Measurements from ENCODE around the gene RUFY1. TPM values are rescaled to one million over a fixed set of nuclear protein-coding genes. Genes with fewer than 3 reads are reported as not detected.
A peak's percentile ranks its signal among the peaks of the same experiment; 100 is the strongest.

Gene RUFY1
- total and polyA plus RNA-seq, 4 donors = 32.2 to 51.2 (median 48.5) TPM

DNA sequence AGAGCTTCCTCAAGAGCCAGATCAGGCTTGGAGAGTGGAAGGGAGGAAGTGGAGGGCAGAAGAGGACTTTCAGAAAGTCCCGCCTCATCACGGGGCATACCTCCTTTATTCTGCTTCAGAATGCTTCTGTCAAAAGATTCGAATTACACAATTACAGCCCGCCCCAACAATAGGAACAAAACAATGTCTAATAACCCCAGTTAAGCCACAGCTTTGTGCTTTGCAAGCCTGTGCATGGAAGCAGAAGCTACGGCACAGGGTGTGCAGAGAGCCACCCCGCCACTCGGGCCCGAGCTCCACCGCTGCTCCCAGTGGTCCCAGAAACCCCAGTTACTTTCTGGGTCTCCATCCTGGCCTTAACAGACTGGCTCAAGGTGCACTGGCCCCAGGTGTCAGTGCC lies 49.6 kb downstream of the RUFY1 start:
- Histone ChIP-seq H3K27me3 (ENCODE audit: control insufficient read depth, insufficient read depth, low read length) (no peaks in the 10 kb centered on the region), H3K4me1 (ENCODE audit: control insufficient read depth, insufficient read depth, low read length) (no peaks in the 10 kb centered on the region), H3K36me3 (ENCODE audit: control insufficient read depth, insufficient read depth, low read length) (peaks cover 92% of the 10 kb centered on the region), H3K9me3 (ENCODE audit: control insufficient read depth, insufficient read depth, low read length) (no peaks in the 10 kb centered on the region), H3K4me3 (ENCODE audit: low read depth, low read length) (no peak overlapping the region), H3K27ac (ENCODE audit: low read depth, low read length) (no peak overlapping the region)
- no peak for DNase-seq (ENCODE audit: low read depth in 4 of 6, low spot score in 6 of 6)
- WGBS (ENCODE audit: insufficient coverage) = 65% methylated on average over 5 of the region's 9 CpGs

DNA sequence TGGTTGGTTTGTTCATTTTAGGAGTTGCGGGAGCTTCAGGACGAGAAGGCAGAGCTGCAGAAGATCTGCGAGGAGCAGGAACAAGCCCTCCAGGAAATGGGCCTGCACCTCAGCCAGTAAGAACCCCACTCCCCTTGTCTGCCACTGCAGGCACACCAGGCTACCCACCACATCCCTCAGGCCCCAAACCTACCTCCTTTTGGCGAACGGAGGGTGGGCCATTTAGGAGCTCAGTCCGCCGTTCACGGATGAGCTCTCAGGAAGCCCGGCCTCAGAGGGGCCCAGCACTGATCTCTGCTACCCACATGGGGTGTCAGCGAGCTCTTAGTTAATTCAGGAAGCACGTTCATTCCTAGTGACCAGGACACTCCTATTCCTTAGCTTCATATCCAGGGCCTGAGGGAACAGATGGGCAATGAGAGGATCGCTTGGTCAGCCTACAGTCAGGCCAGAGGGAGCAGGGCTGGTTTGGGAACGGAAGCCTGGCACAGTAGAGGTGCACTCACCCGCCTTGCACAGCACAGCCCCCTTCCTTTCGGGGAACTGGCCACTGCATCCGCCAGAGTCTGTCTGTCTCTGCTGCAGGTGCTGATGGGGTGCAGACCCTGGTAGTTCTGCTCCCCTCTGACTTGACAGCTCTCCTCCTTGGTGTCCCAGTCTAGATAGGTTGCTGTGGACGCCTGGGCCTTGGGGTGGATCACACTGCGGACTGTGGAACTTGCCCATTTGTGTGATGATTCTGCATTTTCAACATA lies 51.7 kb downstream of the RUFY1 start:
- Histone ChIP-seq H3K27me3 (ENCODE audit: control insufficient read depth, insufficient read depth, low read length) (no peaks in the 10 kb centered on the region), H3K4me1 (ENCODE audit: control insufficient read depth, insufficient read depth, low read length) (peaks cover 3% of the 10 kb centered on the region), H3K4me3 (ENCODE audit: low read depth, low read length) (no peak overlapping the region), H3K9me3 (ENCODE audit: control insufficient read depth, insufficient read depth, low read length) (no peaks in the 10 kb centered on the region), H3K36me3 (ENCODE audit: control insufficient read depth, insufficient read depth, low read length) (peaks cover 96% of the 10 kb centered on the region), H3K27ac (ENCODE audit: low read depth, low read length) (no peak overlapping the region)
- WGBS (ENCODE audit: insufficient coverage) = 91% methylated on average over 14 of the region's 18 CpGs
- no peak for DNase-seq (ENCODE audit: low read depth in 4 of 6, low spot score in 6 of 6)

DNA sequence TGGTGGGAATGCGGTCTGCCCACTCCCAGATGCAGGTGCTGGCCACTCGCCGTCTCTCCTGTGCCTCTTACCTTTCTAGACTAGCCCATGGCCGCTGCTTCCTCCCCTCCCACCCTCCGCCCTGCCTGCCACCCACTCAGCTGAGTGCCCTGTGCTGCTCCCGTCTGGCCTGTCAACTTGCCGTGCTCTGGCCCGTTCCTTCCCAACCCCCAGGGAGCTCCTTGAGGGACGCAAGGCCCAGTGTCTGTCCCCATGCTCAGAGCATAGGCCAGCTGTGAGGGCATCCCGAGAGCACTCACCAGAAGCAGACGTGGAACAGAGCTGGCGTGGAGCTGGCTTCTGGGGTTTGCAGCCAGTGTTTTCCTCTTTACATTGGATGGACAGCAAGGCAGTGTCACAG lies 53.0 kb downstream of the RUFY1 start:
- peaks cover 3% of the 10 kb centered on the region for H3K4me1 ChIP-seq (ENCODE audit: control insufficient read depth, insufficient read depth, low read length)
- H3K27me3 ChIP-seq (ENCODE audit: control insufficient read depth, insufficient read depth, low read length) = no peaks in the 10 kb centered on the region
- peaks cover 95% of the 10 kb centered on the region for H3K36me3 ChIP-seq (ENCODE audit: control insufficient read depth, insufficient read depth, low read length)
- no peak for DNase-seq (ENCODE audit: low read depth in 4 of 6, low spot score in 6 of 6)
- no peaks in the 10 kb centered on the region for H3K9me3 ChIP-seq (ENCODE audit: control insufficient read depth, insufficient read depth, low read length)
- no peak overlapping the region for H3K27ac ChIP-seq (ENCODE audit: low read depth, low read length)
- 97% methylated on average over 11 of the region's 12 CpGs for WGBS (ENCODE audit: insufficient coverage)
- no peak overlapping the region for H3K4me3 ChIP-seq (ENCODE audit: low read depth, low read length)

DNA sequence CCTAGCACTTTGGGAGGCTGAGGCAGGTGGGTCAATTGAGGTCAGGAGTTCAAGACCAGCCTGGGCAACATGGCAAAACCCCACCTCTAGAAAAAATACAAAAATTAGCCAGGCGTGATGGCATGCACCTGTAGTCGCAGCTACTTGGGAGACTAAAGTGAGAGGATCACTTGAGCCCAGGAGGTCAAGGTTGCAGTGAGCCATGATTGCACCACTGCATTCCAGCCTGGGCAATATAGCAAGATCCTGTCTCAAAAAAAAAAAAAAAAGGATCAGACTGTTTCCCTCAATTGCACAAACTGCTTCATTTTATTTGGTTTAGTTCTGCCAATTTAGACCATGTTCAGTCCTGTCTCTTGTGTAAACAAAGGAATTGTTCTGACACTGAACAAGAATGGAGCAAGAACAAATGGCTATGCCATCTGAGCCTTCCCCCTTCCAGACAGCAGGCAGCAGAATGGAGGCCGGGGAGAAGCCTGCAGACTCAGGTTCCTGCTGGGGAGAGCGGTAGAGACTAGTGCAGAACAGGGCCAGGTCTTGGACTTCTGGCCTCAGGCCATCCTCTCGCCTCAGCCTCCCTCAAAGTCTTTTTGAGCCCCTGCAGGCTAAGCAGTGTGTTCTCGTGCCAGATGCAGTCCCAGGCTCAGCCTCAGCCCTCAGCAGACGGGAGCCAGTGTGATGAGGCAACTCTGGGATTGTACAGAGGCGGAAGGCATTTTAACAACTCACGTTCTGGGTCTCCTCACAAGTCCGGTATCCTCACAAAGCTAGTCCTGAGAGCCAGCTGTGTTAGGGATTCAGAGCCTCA lies 54.9 kb downstream of the RUFY1 start:
- 82% methylated on average over 8 of the region's 10 CpGs for WGBS (ENCODE audit: insufficient coverage)
- peaks cover 95% of the 10 kb centered on the region for H3K36me3 ChIP-seq (ENCODE audit: control insufficient read depth, insufficient read depth, low read length)
- no peaks in the 10 kb centered on the region for H3K9me3 ChIP-seq (ENCODE audit: control insufficient read depth, insufficient read depth, low read length)
- peaks cover 3% of the 10 kb centered on the region for H3K4me1 ChIP-seq (ENCODE audit: control insufficient read depth, insufficient read depth, low read length)
- no peak overlapping the region for H3K4me3 ChIP-seq (ENCODE audit: low read depth, low read length)
- no peak for DNase-seq (ENCODE audit: low read depth in 4 of 6, low spot score in 6 of 6)
- H3K27ac ChIP-seq (ENCODE audit: low read depth, low read length) = no peak overlapping the region
- no peaks in the 10 kb centered on the region for H3K27me3 ChIP-seq (ENCODE audit: control insufficient read depth, insufficient read depth, low read length)

DNA sequence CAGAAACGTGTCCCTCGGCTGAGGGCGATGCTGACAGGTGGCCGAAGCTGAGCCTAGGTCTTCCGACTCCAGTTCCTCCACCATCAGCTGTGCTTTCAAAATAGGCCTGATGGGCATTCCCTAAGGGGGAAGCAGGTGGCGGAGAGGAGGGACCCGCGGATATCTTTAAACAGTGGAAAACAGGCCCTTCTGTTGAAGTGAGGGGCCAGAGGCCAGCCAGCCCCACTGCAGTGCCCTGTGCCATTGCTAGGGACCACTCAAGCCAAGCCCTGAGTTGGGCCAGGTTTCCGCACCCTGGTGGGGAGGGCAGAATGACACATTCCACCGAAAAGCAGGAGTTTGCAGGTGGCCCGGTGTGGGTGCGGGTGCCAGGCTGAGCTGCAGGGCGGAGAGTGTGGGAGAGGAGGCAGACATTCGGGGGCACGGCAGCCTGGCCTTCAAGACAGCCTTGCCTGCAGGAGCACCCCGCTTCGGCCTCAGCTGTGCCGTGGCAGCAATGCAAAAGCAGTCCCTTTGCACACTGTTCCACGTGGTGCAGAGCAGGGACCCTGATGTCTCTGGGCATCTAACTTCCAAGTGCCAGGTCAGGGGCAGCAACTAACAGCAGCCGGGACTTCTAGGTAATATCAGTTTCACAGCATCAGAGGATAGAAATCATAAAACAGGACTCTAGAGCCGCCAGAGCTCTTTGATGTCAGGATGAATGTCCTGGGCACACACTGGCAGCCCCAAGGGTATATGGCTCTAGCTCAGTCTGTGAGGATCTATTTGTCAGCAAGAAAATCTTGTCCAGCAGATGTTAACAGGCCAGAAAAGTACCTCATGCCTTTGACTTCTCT lies 55.9 kb downstream of the RUFY1 start:
- Histone ChIP-seq H3K4me1 (ENCODE audit: control insufficient read depth, insufficient read depth, low read length) (peaks cover 3% of the 10 kb centered on the region), H3K36me3 (ENCODE audit: control insufficient read depth, insufficient read depth, low read length) (peaks cover 95% of the 10 kb centered on the region)

DNA sequence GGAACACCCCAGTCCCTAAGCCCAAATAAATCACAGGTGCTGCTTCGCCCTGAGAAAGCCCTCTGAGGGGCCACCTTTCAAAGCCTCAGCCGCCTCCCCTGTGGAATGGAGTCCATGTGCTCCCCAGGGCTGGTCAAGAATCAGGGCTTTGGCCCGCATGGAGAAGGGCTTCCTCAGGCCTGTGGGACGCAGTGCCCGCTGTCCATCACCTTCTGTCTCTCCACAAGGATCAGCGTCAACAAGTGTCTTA lies 56.5 kb downstream of the RUFY1 start:
- Histone ChIP-seq H3K36me3 (ENCODE audit: control insufficient read depth, insufficient read depth, low read length) (peaks cover 98% of the 10 kb centered on the region), H3K27ac (ENCODE audit: low read depth, low read length) (no peak overlapping the region)
- WGBS (ENCODE audit: insufficient coverage) = 93% methylated on average over 6 of the region's 6 CpGs

More for the DNA sequence above, 55.9 kb downstream of the RUFY1 start:
- Histone ChIP-seq H3K9me3 (ENCODE audit: control insufficient read depth, insufficient read depth, low read length) (no peaks in the 10 kb centered on the region), H3K27ac (ENCODE audit: low read depth, low read length) (no peak overlapping the region), H3K4me3 (ENCODE audit: low read depth, low read length) (no peak overlapping the region), H3K27me3 (ENCODE audit: control insufficient read depth, insufficient read depth, low read length) (no peaks in the 10 kb centered on the region)
- WGBS (ENCODE audit: insufficient coverage) = 91% methylated on average over 17 of the region's 21 CpGs
- no peak for DNase-seq (ENCODE audit: low read depth in 4 of 6, low spot score in 6 of 6)

DNA sequence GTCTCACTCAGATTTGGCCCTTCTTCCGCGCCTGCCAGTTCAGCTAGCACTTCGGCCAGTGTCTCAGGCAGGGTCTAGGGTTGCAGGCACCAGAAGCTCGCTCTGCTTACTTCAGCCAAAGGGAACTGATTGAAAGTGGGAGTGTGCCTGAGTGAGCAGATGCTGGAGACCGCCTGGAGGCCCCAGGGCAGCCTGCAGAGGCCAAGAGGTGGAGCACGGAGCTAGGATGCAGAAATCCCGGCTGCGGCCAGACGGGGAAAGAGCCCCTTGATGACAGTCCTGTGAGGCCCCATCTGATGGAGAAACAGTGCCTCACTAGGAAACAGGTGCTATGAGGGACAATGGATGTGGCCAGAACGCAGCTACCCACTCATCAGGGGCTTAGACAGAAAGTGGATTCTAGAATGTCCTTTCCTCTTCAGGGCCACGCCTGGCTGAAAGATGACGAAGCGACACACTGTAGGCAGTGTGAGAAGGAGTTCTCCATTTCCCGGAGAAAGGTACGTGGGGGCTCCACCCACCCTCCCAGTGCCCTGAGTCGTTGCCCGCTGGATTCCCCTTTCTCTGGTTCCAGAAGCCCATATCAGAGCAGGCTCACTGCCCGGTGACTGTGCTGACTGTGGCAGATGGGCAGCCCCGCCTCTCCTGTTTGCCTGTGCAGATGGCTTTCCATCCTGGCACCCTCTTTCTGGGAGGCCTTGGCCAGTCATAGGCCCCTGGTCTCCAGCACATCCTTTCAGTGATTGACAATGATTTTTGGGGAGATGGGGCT lies 57.0 kb downstream of the RUFY1 start:
- 65% methylated on average over 17 of the region's 19 CpGs for WGBS (ENCODE audit: insufficient coverage)
- peaks cover 98% of the 10 kb centered on the region for H3K36me3 ChIP-seq (ENCODE audit: control insufficient read depth, insufficient read depth, low read length)
- no peaks in the 10 kb centered on the region for H3K27me3 ChIP-seq (ENCODE audit: control insufficient read depth, insufficient read depth, low read length)
- H3K4me1 ChIP-seq (ENCODE audit: control insufficient read depth, insufficient read depth, low read length) = peaks cover 3% of the 10 kb centered on the region
- DNase-seq (ENCODE audit: low read depth in 4 of 6, low spot score in 6 of 6) = peak in 2 of 6 donors; percentile 45 to 86
- H3K4me3 ChIP-seq (ENCODE audit: low read depth, low read length) = no peak overlapping the region
- no peak overlapping the region for H3K27ac ChIP-seq (ENCODE audit: low read depth, low read length)
- H3K9me3 ChIP-seq (ENCODE audit: control insufficient read depth, insufficient read depth, low read length) = no peaks in the 10 kb centered on the region

More for the DNA sequence above, 56.5 kb downstream of the RUFY1 start:
- peaks cover 3% of the 10 kb centered on the region for H3K4me1 ChIP-seq (ENCODE audit: control insufficient read depth, insufficient read depth, low read length)
- H3K27me3 ChIP-seq (ENCODE audit: control insufficient read depth, insufficient read depth, low read length) = no peaks in the 10 kb centered on the region
- DNase-seq (ENCODE audit: low read depth in 4 of 6, low spot score in 6 of 6) = no peak
- H3K9me3 ChIP-seq (ENCODE audit: control insufficient read depth, insufficient read depth, low read length) = no peaks in the 10 kb centered on the region
- no peak overlapping the region for H3K4me3 ChIP-seq (ENCODE audit: low read depth, low read length)

DNA sequence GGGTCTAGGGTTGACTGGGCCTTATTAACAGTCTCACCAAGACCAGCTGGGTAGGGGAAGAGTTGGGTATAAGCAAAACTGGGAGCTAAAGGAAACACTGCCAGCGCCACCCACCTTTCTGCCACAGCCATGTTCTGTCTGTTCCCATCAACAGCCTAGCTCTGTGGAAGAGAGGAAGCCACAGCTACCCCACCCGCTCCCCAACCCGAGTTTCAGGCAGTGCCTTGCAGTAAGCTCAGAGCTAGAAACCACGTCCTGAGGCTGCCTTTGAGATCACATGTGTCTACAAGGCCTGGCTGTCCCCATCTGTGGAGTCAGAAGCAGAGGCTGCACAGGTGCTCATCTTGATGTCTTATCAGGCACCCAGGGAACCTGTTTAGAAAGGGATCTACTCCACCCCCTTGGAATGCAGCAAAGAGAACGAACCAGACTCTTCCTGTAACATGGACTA lies 57.8 kb downstream of the RUFY1 start:
- H3K36me3 ChIP-seq (ENCODE audit: control insufficient read depth, insufficient read depth, low read length) = peaks cover 97% of the 10 kb centered on the region
- DNase-seq (ENCODE audit: low read depth in 4 of 6, low spot score in 6 of 6) = no peak
- no peaks in the 10 kb centered on the region for H3K27me3 ChIP-seq (ENCODE audit: control insufficient read depth, insufficient read depth, low read length)
- no peak overlapping the region for H3K4me3 ChIP-seq (ENCODE audit: low read depth, low read length)
- no peaks in the 10 kb centered on the region for H3K9me3 ChIP-seq (ENCODE audit: control insufficient read depth, insufficient read depth, low read length)
- H3K4me1 ChIP-seq (ENCODE audit: control insufficient read depth, insufficient read depth, low read length) = peaks cover 3% of the 10 kb centered on the region
- 73% methylated on average over 4 of the region's 5 CpGs for WGBS (ENCODE audit: insufficient coverage)
- no peak overlapping the region for H3K27ac ChIP-seq (ENCODE audit: low read depth, low read length)

DNA sequence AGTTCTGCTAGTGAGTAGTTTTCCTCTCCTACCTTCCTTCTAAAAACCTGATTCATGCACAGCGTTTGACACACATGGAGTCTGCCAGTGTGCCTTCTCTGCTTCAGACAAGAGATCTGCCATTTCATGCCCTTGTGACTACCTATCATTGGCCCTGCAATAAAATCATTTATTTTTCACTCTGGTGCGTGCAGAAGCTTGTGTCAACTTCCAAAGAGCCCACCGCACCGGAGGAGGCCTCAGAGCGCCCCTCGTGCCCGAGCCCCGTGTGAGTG lies 59.4 kb downstream of the RUFY1 start:
- Histone ChIP-seq H3K4me3 (ENCODE audit: low read depth, low read length) (no peak overlapping the region), H3K27ac (ENCODE audit: low read depth, low read length) (no peak overlapping the region), H3K36me3 (ENCODE audit: control insufficient read depth, insufficient read depth, low read length) (peaks cover 91% of the 10 kb centered on the region), H3K9me3 (ENCODE audit: control insufficient read depth, insufficient read depth, low read length) (no peaks in the 10 kb centered on the region), H3K4me1 (ENCODE audit: control insufficient read depth, insufficient read depth, low read length) (peaks cover 3% of the 10 kb centered on the region), H3K27me3 (ENCODE audit: control insufficient read depth, insufficient read depth, low read length) (no peaks in the 10 kb centered on the region)
- no peak for DNase-seq (ENCODE audit: low read depth in 4 of 6, low spot score in 6 of 6)
- WGBS (ENCODE audit: insufficient coverage) = 71% methylated on average over 8 of the region's 8 CpGs
